ENCODE data around the gene SRGAP3.
A peak's percentile ranks its signal among the peaks of the same experiment; 100 is the strongest.

SRGAP3 gene

GRCh38 chr3:8980756-8981257, 268.6 kb downstream of the SRGAP3 start:
- no peak for DNase-seq

- no peak for DNase-seq
These were observed 270.2 kb downstream of the SRGAP3 start for GRCh38 chr3:8979262-8979661.

- DNase-seq = no peak
These were observed 270.9 kb downstream of the SRGAP3 start for GRCh38 chr3:8978551-8978950.

DNA sequence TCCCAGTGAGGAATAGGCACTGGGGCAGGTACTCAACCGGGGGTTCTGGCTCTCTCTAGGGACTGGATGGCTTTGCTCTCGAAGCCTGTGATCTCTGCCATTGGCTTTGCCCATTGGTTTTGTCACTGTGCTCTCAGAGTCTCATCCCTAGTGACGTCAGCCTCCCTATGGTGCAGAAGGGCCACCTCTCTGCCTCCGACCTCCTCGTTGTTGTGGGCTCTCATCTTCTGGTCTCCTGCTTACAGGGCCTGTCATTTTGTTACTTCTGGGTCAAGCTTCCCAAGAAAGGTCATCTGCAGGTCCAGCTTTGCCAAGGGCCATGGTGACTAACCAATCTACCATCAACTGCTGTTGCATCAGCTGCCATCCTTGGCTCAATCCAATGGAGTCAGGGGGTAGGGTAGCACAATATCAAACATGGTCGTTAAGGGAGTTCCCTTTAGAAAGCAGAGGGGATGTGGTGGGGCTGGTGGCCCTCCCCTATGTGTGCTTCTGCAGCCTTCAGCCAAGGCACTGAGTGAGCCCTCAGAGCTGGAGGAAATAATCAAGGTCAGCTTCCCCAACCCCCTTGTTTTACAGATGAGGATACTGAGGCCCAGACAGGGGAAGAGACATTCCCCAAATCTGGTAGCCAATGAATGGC, 272.8 kb downstream of the SRGAP3 start:
- DNase-seq = no peak

DNA sequence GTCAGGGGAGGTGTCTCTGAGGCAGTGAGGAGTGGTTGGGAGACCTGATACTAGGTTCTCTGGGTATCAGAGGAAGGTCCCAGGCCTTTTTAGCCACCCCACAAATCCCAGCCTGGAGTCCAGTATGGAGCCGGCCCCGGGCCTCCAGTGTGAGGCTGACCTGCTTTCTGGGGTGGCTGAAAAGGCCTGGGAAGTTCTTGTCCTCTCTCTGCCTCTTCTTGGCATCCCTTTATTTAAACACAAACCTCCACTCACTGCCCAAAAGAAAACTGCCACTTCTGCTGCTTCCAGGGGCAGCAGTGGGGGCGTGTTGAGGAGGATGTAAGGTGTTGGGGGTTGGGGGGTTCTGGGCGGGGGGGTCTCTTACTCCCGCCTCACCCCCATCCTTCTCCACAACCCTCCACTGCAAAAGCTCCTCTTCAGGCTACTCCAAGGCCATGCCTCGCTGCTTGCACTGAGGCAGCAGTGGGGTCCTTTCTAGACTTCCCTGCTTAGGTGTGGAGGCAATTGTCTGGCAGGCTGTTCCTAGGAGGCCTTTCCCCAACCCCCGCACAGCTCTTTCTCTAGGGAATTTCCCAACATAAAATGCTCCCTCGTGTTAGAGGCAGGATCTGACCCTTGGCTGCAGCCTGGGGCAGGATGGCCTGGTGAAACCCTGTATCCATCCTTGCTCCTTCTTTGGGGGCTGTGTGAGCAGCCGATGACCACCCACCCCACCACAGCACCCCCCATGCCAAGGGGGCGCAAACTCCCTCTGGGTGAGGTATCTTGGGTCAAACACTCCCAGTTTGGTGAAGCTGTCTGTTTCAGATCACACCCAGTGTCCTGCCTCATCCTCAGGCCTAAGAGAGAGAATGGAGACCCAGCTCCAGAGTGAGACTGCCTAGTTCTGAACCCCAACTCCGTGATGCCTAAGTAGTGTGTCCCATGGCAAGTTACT, 274.1 kb downstream of the SRGAP3 start:
- DNase-seq = no peak

- DNase-seq = no peak
These were observed 275.0 kb downstream of the SRGAP3 start for GRCh38 chr3:8974458-8974857.

GRCh38 chr3:8972639-8973038, 276.8 kb downstream of the SRGAP3 start:
- no peak for DNase-seq

- DNase-seq = peak; percentile 67
These were observed 278.4 kb downstream of the SRGAP3 start for GRCh38 chr3:8970971-8971589.

DNA sequence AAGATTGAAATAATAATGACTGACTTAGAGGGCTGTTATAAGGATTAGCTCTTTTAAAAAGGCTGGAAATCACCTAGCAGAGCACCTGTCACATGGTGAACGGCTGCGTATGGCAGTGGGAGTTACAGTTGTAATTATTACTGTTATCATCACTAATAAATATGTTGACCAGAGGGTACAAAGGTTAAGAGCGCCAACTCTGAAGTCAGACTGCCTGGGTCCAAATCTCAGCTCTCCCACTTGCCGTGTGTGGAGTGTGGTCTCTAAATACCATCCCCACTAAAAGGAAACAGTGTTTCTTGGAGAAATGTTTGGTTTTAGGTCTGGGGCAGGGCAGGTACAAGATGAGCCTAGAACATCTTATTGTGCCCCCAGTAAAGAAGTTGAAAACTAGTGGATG, 280.2 kb downstream of the SRGAP3 start:
- DNase-seq = no peak

DNA sequence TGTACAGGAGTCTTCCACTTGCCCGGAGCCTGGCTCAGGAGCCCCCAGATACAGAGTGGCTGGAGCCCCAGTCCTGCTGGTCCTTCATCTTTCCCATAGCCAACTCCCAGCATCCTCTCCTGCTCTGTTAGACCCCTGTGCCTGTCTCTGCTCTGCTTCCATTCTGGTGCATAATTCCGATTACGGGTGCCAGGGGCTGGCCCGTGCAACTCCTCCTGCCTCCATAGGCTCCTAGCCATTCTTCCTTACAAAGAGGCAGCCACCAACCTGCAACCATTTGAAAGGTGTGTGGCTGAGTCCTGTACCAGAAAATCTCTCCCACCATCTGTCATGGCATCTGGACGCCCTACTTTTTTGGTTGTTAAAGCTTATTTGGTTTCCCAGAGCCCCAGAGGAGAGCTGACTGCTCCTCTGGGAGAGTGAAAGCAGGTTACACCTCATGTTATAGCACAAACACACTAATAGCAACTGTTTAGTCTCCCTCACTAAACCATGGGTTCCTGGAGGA, 281.0 kb downstream of the SRGAP3 start:
- no peak for DNase-seq

DNA sequence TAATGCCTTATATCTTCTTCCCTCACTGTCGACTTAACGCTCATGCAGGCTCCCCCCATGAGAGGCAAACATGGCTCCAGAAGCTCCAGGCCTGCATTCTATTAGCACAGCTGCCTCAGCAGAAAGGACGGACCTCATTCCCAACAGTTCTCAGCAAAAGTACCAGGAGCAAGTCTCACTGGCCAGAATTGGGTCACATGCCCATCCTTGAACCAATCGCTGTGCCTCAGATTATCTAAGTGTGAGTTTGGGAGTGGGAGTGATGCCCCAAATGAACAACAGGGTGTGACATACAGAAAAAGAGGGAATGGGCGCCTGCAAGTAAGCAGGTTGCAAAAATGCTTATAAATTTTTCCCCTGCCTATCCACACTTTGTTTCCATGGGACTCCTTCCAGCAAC, 281.9 kb downstream of the SRGAP3 start:
- no peak for DNase-seq

GRCh38 chr3:8966820-8967348, 282.6 kb downstream of the SRGAP3 start:
- DNase-seq = no peak

- no peak for DNase-seq
These were observed 283.2 kb downstream of the SRGAP3 start for GRCh38 chr3:8966150-8966819.

DNA sequence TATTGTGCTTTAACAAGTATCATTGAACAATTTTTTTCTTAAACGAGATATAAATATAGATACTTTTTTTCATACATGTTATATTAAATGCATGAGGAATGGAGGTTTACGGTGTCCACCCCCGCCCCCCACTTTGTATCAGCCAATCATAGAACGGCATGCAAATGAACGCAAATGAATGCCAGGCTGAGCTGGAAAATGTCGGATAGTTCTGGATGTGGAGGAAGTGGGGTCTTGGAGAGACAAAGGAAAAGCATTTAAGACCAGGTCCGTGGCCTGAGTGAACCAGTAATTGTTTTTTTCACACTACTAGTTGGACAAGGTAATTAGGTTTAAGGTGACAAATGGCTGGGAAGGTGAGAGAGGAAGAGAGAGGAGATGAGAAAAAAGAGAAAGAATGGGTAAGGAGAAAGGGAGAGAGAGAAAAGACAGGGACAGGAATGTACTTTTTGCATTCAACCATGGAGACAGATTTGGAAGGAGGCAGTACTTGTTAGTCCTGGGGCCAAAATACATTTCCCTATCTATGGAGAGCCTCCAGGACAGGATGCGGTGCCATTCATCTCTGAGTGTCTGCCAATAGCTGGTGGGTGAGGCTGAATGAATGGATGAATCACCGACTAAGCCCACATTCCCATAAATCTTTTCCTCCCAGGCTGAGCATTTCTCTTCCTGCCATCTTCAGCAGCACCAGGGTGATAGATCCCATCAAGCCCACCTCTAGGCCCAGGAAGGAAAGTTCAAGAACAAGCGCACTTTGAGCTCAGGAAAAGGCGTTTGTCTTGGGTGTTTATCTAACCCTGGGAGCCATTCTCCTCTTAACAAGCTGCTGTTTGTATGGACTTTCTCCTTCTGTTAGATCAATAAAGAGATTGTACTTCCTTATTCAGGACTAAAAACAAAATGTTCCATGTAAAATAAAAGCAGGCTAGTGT, 284.7 kb downstream of the SRGAP3 start:
- DNase-seq = no peak

GRCh38 chr3:8963137-8963853, 286.2 kb downstream of the SRGAP3 start, which contains the start of gene RAD18:
RAD18 (minus strand) TSS chr3:8963472; CDS start chr3:8963385, 87 bp downstream.
- DNase-seq = peak; percentile 93

DNA sequence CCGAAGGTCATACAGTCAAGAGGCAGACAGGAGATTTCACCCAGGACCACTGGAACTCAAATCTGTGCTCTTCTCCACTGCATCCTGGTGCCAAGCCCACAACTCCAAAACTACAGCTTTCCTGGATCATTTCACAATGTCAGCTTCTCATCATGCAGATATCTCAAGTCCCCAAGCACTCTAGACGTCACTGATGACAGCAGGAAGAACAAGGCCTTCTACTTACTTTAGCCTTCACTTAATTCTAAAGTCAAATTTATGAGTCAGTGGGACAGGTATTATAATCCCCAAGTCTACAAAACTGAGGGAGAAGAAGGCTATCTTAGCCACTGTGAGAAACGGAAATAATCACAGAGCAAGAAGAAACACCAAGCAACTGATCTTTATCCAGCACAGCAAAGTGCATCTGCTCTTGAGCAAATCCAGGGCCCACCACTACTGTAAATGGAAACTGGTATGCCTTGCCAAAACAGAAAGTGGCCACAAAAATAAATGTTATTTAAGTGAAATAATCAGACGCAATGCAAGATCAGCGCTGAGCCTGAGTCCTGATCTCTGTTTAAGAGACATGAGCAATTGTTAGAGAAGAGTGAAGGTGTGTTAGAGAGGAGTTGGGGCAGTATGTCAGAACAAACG, 287.1 kb downstream of the SRGAP3 start:
- DNase-seq = no peak

- DNase-seq = no peak
These were observed 289.8 kb downstream of the SRGAP3 start for GRCh38 chr3:8959668-8960067.

GRCh38 chr3:8954938-8955763, 294.3 kb downstream of the SRGAP3 start:
- no peak for DNase-seq

DNA sequence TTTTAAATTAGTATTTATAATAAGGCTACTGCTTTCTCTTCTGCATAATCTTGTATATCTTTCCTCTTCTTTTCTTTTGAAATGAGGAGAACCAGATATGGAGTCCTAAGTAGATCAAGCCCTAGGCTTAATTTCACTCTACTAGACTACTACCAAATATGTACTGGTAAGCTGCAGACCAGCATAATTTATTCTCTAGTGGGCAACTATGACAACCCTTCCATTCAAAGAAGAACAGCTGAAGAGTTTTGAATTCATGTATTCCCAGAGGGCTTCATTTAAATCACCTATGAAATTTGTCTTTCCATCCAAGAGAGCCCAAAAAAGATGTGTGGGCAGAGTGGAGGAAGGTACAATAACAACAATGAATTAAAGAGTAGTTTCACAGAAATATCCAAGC, 296.1 kb downstream of the SRGAP3 start:
- DNase-seq = no peak
